A549 (cell line): ENCODE results near the gene BAG3. TPM values are rescaled to one million over a fixed set of nuclear protein-coding genes. Genes with fewer than 3 reads are reported as not detected.

Source experiments
- ATAC-seq, 2 experiments: fragments of 200-7000 bp in 1 of 2; fragments of >200 bp in 1 of 2; cut with Nextera tagmentation in 1 of 2; cut with Tn5 transposase in 1 of 2; 3 replicates each; pipeline versions ENCODE4 v1.8.0 to v1.9.1; 2018 to 2020; ENCODE audit warnings: mild to moderate bottlenecking in 1 of 2, moderate library complexity in 1 of 2
- CTCF ChIA-PET: fragments of 300-600 bp; sonication (Branson Sonifier 250); formaldehyde crosslinking; extraction: SDS; loops from one replicate; lab custom pipeline; 2021; ENCODE audit warnings: antibody characterized with exemption, inconsistent platforms; lab: Yijun Ruan, JAX
- POLR2A ChIA-PET: fragments of 350-600 bp; formaldehyde crosslinking; extraction: SDS; loops from one replicate; lab custom pipeline; 2021; ENCODE audit warnings: antibody characterized with exemption, inconsistent platforms; lab: Yijun Ruan, JAX
- DNase-seq, 2 experiments: peaks; one replicate each; pipeline versions ENCODE4 v3.0.0 to v3.0.0-alpha.2; 2011 to 2016; ENCODE audit warnings: low read depth in 1 of 2, low spot score in 1 of 2
- FAIRE-seq: peaks from 2 replicates; lab custom pipeline; 2011; peaks lifted over from hg19 to GRCh38; lab: Jason Lieb, UNC
- H3K27ac ChIP-seq, 2 experiments: fragments of >200 bp; sonication (Bioruptor Twin); formaldehyde crosslinking; 3 replicates each; pipeline ENCODE4 v1.5.1; 2016 to 2017
- H3K4me1 ChIP-seq: fragments of >200 bp; sonication (Bioruptor Twin); formaldehyde crosslinking; 3 replicates; pipeline ENCODE4 v1.6.1; 2016
- H3K4me2 ChIP-seq: fragments of >200 bp; sonication (Bioruptor Twin); formaldehyde crosslinking; 3 replicates; pipeline ENCODE4 v1.6.1; 2016
- H3K4me3 ChIP-seq: fragments of >200 bp; sonication (Bioruptor Twin); formaldehyde crosslinking; 3 replicates; pipeline ENCODE4 v1.5.1; 2016
- H3K9me3 ChIP-seq: fragments of >200 bp; sonication (Bioruptor Twin); formaldehyde crosslinking; 3 replicates; pipeline ENCODE4 v1.6.1; 2016
- E2F6 ChIP-seq: IDR thresholded peaks from 2 replicates; pipeline ENCODE4 v1.6.1; 2012; ENCODE audit warnings: low read depth, borderline replicate concordance
- GATA3 ChIP-seq: IDR thresholded peaks from 2 replicates; pipeline ENCODE4 v1.6.1; 2012; ENCODE audit warnings: borderline replicate concordance
- HEYL ChIP-seq: fragments of 250-450 bp; sonication (Bioruptor Pico); IDR thresholded peaks from 2 replicates; pipeline ENCODE4 v1.8.0; 2021; ENCODE audit warnings: mild to moderate bottlenecking, moderate library complexity
- JUN ChIP-seq, 2 experiments: fragments of >200 bp; sonication (Bioruptor Twin); formaldehyde crosslinking; IDR thresholded peaks; 2 replicates in 1 of 2; 3 replicates in 1 of 2; pipeline ENCODE4 v1.6.1; 2016 to 2017
- MAZ ChIP-seq: fragments of 150-350 bp; IDR thresholded peaks from 2 replicates; pipeline ENCODE4 v1.6.1; 2014; ENCODE audit warnings: antibody characterized with exemption, low read depth, low read length, borderline replicate concordance
- MYC ChIP-seq: IDR thresholded peaks from 2 replicates; pipeline ENCODE4 v1.6.1; 2012; ENCODE audit warnings: mild to moderate bottlenecking, inconsistent platforms, low read length, improper control_type of control experiment, borderline replicate concordance
- PHF8 ChIP-seq: fragments of 200-600 bp; sonication (generic); IDR thresholded peaks from 2 replicates; pipeline ENCODE4 v1.6.1; 2016; ENCODE audit warnings: low read depth, mild to moderate bottlenecking, antibody characterized with exemption, moderate library complexity, borderline replicate concordance
- POLR2A ChIP-seq: IDR thresholded peaks from 2 replicates; pipeline ENCODE4 v1.6.1; 2012; ENCODE audit warnings: mild to moderate bottlenecking, low read length
- RAD21 ChIP-seq, 2 experiments: fragments of >200 bp in 1 of 2; sonication (Bioruptor Twin) in 1 of 2; formaldehyde crosslinking in 1 of 2; IDR thresholded peaks in 1 of 2; conservative IDR thresholded peaks in 1 of 2; 2 replicates in 1 of 2; 3 replicates in 1 of 2; pipeline ENCODE4 v1.6.1; 2012 to 2018; ENCODE audit warnings: inconsistent platforms in 1 of 2
- RNF2 ChIP-seq: fragments of 200-600 bp; sonication (generic); IDR thresholded peaks from 2 replicates; pipeline ENCODE4 v1.6.1; 2016; ENCODE audit warnings: low read depth, mild to moderate bottlenecking, antibody characterized with exemption, moderate library complexity, borderline replicate concordance
- SMC3 ChIP-seq: fragments of >200 bp; sonication (Bioruptor Twin); formaldehyde crosslinking; IDR thresholded peaks from 3 replicates; pipeline ENCODE4 v1.6.1; 2018; ENCODE audit warnings: inconsistent platforms
- ZC3H11A ChIP-seq: fragments of 450-650 bp; IDR thresholded peaks from 2 replicates; pipeline ENCODE4 v1.6.1; 2014; ENCODE audit warnings: antibody characterized with exemption, mild to moderate bottlenecking
- ZNF302 ChIP-seq: fragments of 250-450 bp; sonication (Bioruptor Pico); IDR thresholded peaks from 2 replicates; pipeline ENCODE4 v1.9.0; 2021; ENCODE audit warnings: inconsistent platforms, mild to moderate bottlenecking, moderate library complexity
- WGBS: methylation state at CpG from one replicate; pipeline ENCODE4 v1.1.6; 2017; ENCODE audit errors: missing lambda C conversion rate; 5-methylcytosine and 5-hydroxymethylcytosine counted together
- polyA plus RNA-seq, 4 experiments: library from polyadenylated mRNA; depleted of rRNA in 3 of 4; stranded (reverse); fragments of >200 nt; fragmentation: RNase III in 1 of 4; extraction: RNeasy Plus Mini Kit Qiagen cat#74134 plus additional on column Dnase treatment in 1 of 4; gene quantifications; 2 replicates in 3 of 4; 3 replicates in 1 of 4; pipeline ENCODE4 v1.2.3, GENCODE V29; 2011 to 2017
- TF ChIP-seq, protein P1 (sequence below): IDR thresholded peaks from 2 replicates; pipeline ENCODE4 v1.6.1; 2012
- TF ChIP-seq, protein P2 (sequence below): fragments of >200 bp; sonication (Bioruptor Twin); formaldehyde crosslinking; IDR thresholded peaks from 3 replicates; pipeline ENCODE4 v1.5.1; 2016
- TF ChIP-seq, protein P3 (sequence below): fragments of >200 bp; sonication (Bioruptor Twin); formaldehyde crosslinking; IDR thresholded peaks from 3 replicates; pipeline ENCODE4 v1.6.1; 2016

The BAG3 gene
- polyA plus RNA-seq, 2 of the 4 experiments (the other 2 are of a cell fraction) = 10.7 to 58.4 TPM

DNA sequence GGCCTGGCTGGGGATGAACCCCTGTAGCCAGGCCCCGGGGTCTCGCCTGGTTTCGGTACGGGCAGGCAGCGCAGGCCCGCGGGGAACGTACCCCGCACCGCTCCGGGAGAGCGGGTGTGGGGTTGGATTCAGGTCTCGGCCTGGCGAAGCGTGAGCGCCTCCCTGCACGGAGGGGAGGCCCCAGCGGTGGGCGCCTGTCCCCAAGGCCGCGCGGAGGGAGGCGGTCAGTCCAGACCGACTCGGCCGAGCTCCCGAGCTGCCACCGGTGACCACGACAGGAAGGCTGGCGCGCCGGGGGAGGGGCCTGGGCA lies 74.3 kb downstream of the BAG3 start:
- Histone ChIP-seq H3K4me1 (peaks cover 13% of the 10 kb centered on the region; the same call in 2 of the 3 replicates), H3K4me2 (peak overlapping the region; percentile 94), H3K9me3 (no peaks in the 10 kb centered on the region), H3K27ac (peak overlapping the region; percentile 77 to 96), H3K4me3 (peak overlapping the region; percentile 82)
- ChIA-PET POLR2A (interaction anchor here (0.6 to 1.7 kb wide), 18 partner anchors 9 to 181 kb away, joined by 3 to 17 read pairs (median 4); partner anchors contain the start of genes BAG3, SEC23IP and TIAL1), CTCF (interaction anchor here (0.7 to 3.9 kb wide), 17 partner anchors 8 to 155 kb away, joined by 3 to 18 read pairs (median 5); no protein-coding TSS in a partner anchor)
- DNase-seq (peak in 1 of 2 experiments; percentile 41), ATAC-seq (no peak; a peak in 3 of 6 replicates), FAIRE-seq (no peak)
- 2% methylated on average over 11 of the region's 32 CpGs for WGBS
- TF ChIP-seq MAZ (no peak), RNF2 (peak; percentile 49; the same call in 1 of the 2 replicates), POLR2A (peak; percentile 87), ZC3H11A (no peak), E2F6 (peak; percentile 62; the same call in 1 of the 2 replicates), JUN (IDR thresholded peaks at IDR 0.05) (peak; percentile 34 to 72; a peak in 2 of 5 replicates), RAD21 (conservative IDR thresholded peaks at IDR 0.05 in 1 of 2, IDR thresholded peaks at IDR 0.05 in 1 of 2) (no peak), PHF8 (peak; percentile 93), ZNF302 (CRISPR knock-in tag) (no peak)
- TF ChIP-seq, protein P1, sequence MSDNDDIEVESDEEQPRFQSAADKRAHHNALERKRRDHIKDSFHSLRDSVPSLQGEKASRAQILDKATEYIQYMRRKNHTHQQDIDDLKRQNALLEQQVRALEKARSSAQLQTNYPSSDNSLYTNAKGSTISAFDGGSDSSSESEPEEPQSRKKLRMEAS = peak; percentile 53; the same call in 1 of the 2 replicates
- TF ChIP-seq, protein P2, sequence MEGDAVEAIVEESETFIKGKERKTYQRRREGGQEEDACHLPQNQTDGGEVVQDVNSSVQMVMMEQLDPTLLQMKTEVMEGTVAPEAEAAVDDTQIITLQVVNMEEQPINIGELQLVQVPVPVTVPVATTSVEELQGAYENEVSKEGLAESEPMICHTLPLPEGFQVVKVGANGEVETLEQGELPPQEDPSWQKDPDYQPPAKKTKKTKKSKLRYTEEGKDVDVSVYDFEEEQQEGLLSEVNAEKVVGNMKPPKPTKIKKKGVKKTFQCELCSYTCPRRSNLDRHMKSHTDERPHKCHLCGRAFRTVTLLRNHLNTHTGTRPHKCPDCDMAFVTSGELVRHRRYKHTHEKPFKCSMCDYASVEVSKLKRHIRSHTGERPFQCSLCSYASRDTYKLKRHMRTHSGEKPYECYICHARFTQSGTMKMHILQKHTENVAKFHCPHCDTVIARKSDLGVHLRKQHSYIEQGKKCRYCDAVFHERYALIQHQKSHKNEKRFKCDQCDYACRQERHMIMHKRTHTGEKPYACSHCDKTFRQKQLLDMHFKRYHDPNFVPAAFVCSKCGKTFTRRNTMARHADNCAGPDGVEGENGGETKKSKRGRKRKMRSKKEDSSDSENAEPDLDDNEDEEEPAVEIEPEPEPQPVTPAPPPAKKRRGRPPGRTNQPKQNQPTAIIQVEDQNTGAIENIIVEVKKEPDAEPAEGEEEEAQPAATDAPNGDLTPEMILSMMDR = no peak
- TF ChIP-seq, protein P3, sequence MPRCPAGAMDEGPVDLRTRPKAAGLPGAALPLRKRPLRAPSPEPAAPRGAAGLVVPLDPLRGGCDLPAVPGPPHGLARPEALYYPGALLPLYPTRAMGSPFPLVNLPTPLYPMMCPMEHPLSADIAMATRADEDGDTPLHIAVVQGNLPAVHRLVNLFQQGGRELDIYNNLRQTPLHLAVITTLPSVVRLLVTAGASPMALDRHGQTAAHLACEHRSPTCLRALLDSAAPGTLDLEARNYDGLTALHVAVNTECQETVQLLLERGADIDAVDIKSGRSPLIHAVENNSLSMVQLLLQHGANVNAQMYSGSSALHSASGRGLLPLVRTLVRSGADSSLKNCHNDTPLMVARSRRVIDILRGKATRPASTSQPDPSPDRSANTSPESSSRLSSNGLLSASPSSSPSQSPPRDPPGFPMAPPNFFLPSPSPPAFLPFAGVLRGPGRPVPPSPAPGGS = peak; percentile 60; the same call in 1 of the 3 replicates

- no peak for FAIRE-seq
- H3K4me1 ChIP-seq = peaks cover 13% of the 10 kb centered on the region; the same call in 2 of the 3 replicates
- H3K4me2 ChIP-seq = peak within 1 kb of the TSS; percentile 94
- ATAC-seq = peak; percentile 90 to 96
- CTCF ChIA-PET = interaction anchor here (0.7 to 3.9 kb wide), 18 partner anchors 9 to 156 kb away, joined by 3 to 18 read pairs (median 5); no protein-coding TSS in a partner anchor
- POLR2A ChIA-PET = interaction anchor here (0.5 to 1.7 kb wide), 19 partner anchors 9 to 180 kb away, joined by 3 to 17 read pairs (median 4); partner anchors contain the start of genes BAG3, SEC23IP and TIAL1
- H3K27ac ChIP-seq = peak within 1 kb of the TSS; percentile 77 to 96
- H3K4me3 ChIP-seq = peak within 1 kb of the TSS; percentile 82
- WGBS = 3% methylated on average over 15 of the region's 95 CpGs
- DNase-seq = peak; percentile 96 to 98
- TF ChIP-seq, protein P2 = peak; percentile 24; the same call in 1 of the 3 replicates
- TF ChIP-seq GATA3 = no peak; the same call in 1 of the 2 replicates
- 0 out of 2 replicates have a peak, but pooled peaks have one; percentile 16 for TF ChIP-seq MYC
- TF ChIP-seq SMC3 = peak; percentile 11; the same call in 1 of the 3 replicates
- TF ChIP-seq, protein P1 = no peak; the same call in 1 of the 2 replicates
- no peak for TF ChIP-seq MAZ
- TF ChIP-seq JUN (IDR thresholded peaks at IDR 0.05) = peak in 1 of 2 experiments; percentile 4; a peak in 2 of 5 replicates
- TF ChIP-seq HEYL = no peak
- no peaks in the 10 kb centered on the region for H3K9me3 ChIP-seq
Measured at GRCh38 chr10:119725828-119726675, 74.9 kb downstream of the BAG3 start, which contains the start of gene INPP5F. INPP5F (plus strand) TSS chr10:119726050; CDS start chr10:119726263, 213 bp downstream.
